GM19397 (cell line): ENCODE measurements around the gene ZFYVE21.
A peak's percentile ranks its signal among the peaks of the same experiment; 100 is the strongest.

Experiments
- ATAC-seq: cut with Tn5 transposase; IDR thresholded peaks from one replicate; pipeline ENCODE4 v1.9.1; 2021; ENCODE audit warnings: mild to moderate bottlenecking, moderate library complexity; ENCODE audit not compliant: unreplicated experiment

Gene ZFYVE21

GRCh38 chr14:103715052-103716000 lies at the start of gene ZFYVE21, which contains the start of gene XRCC3:
ZFYVE21 (plus strand) TSS chr14:103715810; CDS start chr14:103715842, 32 bp downstream.
XRCC3 (minus strand) TSS chr14:103715451; CDS start chr14:103711087, 4,364 bp downstream.
- peak; percentile 91 for ATAC-seq

GRCh38 chr14:103667671-103668070 lies 47.9 kb upstream of the ZFYVE21 start:
- ATAC-seq = no peak

GRCh38 chr14:103668117-103668516 lies 47.5 kb upstream of the ZFYVE21 start:
- ATAC-seq = no peak

GRCh38 chr14:103669370-103669769 lies 46.2 kb upstream of the ZFYVE21 start:
- ATAC-seq = no peak

- ATAC-seq = no peak
Observed at GRCh38 chr14:103671911-103672310, 43.7 kb upstream of the ZFYVE21 start.

- no peak for ATAC-seq
Observed at GRCh38 chr14:103675957-103676356, 39.7 kb upstream of the ZFYVE21 start.

GRCh38 chr14:103676881-103677675 lies 38.5 kb upstream of the ZFYVE21 start:
- ATAC-seq = no peak

GRCh38 chr14:103679351-103679750 lies 36.3 kb upstream of the ZFYVE21 start:
- peak; percentile 89 for ATAC-seq

- no peak for ATAC-seq
Observed at GRCh38 chr14:103680491-103681231, 34.9 kb upstream of the ZFYVE21 start.

- no peak for ATAC-seq
Observed at GRCh38 chr14:103683139-103683538, 32.5 kb upstream of the ZFYVE21 start.

- ATAC-seq = no peak
Observed at GRCh38 chr14:103684471-103684870, 31.1 kb upstream of the ZFYVE21 start.

GRCh38 chr14:103684871-103685270 lies 30.7 kb upstream of the ZFYVE21 start:
- no peak for ATAC-seq

- no peak for ATAC-seq
Observed at GRCh38 chr14:103685276-103686211, 30.1 kb upstream of the ZFYVE21 start.

GRCh38 chr14:103686831-103687485 lies 28.7 kb upstream of the ZFYVE21 start:
- ATAC-seq = no peak

- ATAC-seq = no peak
Observed at GRCh38 chr14:103687712-103688111, 27.9 kb upstream of the ZFYVE21 start.

GRCh38 chr14:103688441-103688840 lies 27.2 kb upstream of the ZFYVE21 start:
- no peak for ATAC-seq

- no peak for ATAC-seq
Observed at GRCh38 chr14:103688906-103689902, 26.4 kb upstream of the ZFYVE21 start.

- ATAC-seq = no peak
Observed at GRCh38 chr14:103690332-103690731, 25.3 kb upstream of the ZFYVE21 start.
